Upper lobe of left lung (tissue), 4 donors: ENCODE data around the gene PLAC1.

Experiments used
- EP300 ChIP-seq, 4 donors: sonication (generic); formaldehyde crosslinking; IDR thresholded peaks; one replicate each; pipeline ENCODE4 v1.5.1; 2017; ENCODE audit warnings: antibody characterized with exemption in 4 of 4, control low read depth in 2 of 4
- POLR2A ChIP-seq, 4 donors: fragments of 450-650 bp; IDR thresholded peaks; one replicate each; pipeline ENCODE4 v1.5.1; 2016 to 2017; ENCODE audit warnings: antibody characterized with exemption in 4 of 4, mild to moderate bottlenecking in 2 of 4
- POLR2AphosphoS5 ChIP-seq, 2 donors: sonication (generic); formaldehyde crosslinking; IDR thresholded peaks; one replicate each; pipeline ENCODE4 v1.5.1; 2017; ENCODE audit warnings: antibody characterized with exemption in 2 of 2
- TF ChIP-seq, protein P1 (sequence below), 6 experiments: fragments of 450-650 bp in 4 of 6; fragments of 200-600 bp in 2 of 6; sonication (generic) in 2 of 6; IDR thresholded peaks; one replicate each; pipeline ENCODE4 v1.5.1; 2016 to 2019; ENCODE audit warnings: antibody characterized with exemption in 6 of 6

GRCh38 chrX:134633832-134634231 is 24.4 kb downstream of the PLAC1 start:
- TF ChIP-seq, protein P1, sequence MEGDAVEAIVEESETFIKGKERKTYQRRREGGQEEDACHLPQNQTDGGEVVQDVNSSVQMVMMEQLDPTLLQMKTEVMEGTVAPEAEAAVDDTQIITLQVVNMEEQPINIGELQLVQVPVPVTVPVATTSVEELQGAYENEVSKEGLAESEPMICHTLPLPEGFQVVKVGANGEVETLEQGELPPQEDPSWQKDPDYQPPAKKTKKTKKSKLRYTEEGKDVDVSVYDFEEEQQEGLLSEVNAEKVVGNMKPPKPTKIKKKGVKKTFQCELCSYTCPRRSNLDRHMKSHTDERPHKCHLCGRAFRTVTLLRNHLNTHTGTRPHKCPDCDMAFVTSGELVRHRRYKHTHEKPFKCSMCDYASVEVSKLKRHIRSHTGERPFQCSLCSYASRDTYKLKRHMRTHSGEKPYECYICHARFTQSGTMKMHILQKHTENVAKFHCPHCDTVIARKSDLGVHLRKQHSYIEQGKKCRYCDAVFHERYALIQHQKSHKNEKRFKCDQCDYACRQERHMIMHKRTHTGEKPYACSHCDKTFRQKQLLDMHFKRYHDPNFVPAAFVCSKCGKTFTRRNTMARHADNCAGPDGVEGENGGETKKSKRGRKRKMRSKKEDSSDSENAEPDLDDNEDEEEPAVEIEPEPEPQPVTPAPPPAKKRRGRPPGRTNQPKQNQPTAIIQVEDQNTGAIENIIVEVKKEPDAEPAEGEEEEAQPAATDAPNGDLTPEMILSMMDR (IDR thresholded peaks at IDR 0.05): no peak
- TF ChIP-seq POLR2A (IDR thresholded peaks at IDR 0.05) (no peak), POLR2AphosphoS5 (IDR thresholded peaks at IDR 0.05) (no peak), EP300 (IDR thresholded peaks at IDR 0.05) (no peak)
